PFSK-1 (cell line): ENCODE results near the gene VTI1A.

Experiments
- FOXP2 ChIP-seq: optimal IDR thresholded peaks from 2 replicates; pipeline ENCODE3; 2011; ENCODE audit warnings: borderline replicate concordance, control low read depth, inconsistent platforms; ENCODE audit not compliant: insufficient read depth; ENCODE audit errors: extremely low read length, extremely low read depth
- POLR2AphosphoS5 ChIP-seq: IDR thresholded peaks from 2 replicates; pipeline ENCODE4 v1.6.1; 2012; ENCODE audit warnings: low read depth, mild to moderate bottlenecking, control low read depth, low read length, moderate library complexity
- SIN3A ChIP-seq: IDR thresholded peaks from 2 replicates; pipeline ENCODE4 v1.6.1; 2012; ENCODE audit warnings: mild to moderate bottlenecking, low read length, moderate library complexity, borderline replicate concordance; ENCODE audit not compliant: insufficient read depth
- TAF1 ChIP-seq: IDR thresholded peaks from 2 replicates; pipeline ENCODE4 v1.6.1; 2012; ENCODE audit warnings: low read length, control low read depth, borderline replicate concordance; ENCODE audit not compliant: insufficient read depth
- TF ChIP-seq, protein P1 (sequence below), 2 experiments: IDR thresholded peaks; 2 replicates each; pipeline versions ENCODE4 v1.6.1 to v1.8.0; 2011 to 2012; ENCODE audit warnings: low read depth in 2 of 2, low read length in 2 of 2, control low read depth in 1 of 2, inconsistent platforms in 1 of 2, mild to moderate bottlenecking in 1 of 2, moderate library complexity in 1 of 2; ENCODE audit not compliant: insufficient read depth in 1 of 2

VTI1A gene

DNA sequence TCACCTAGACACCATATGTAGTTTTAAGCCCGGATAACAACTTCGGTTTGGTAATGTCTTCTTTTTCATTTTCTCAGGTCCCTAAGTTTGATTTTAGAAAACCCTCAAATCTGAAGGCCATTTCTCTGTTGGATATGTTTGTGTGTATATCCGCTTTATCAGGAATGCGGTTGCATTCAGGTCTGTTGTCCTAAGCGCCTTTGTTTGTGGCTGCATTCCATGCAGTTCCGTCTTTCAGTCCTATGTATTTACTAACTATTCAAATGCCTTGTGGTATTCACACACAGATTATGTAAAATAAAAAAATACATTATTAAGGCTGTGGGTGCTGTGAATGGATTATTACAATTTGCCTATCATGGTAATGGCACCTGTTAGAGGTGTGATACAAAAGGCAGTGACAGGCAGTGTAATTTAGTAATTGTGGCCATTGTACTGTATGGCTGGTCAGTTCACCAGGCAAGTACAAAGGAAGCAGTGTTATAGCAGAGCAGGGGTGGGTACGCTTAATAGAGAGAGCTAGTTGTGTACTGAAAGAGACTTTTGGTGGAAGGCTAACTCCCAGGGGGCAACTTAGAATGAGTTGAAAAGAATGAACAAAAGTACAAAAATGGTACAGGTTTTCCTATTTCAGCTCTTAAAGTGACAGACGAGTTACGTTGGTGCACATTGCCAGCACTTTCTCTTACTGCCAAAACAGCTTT is 136.4 kb downstream of the VTI1A start:
- no peak for TF ChIP-seq POLR2AphosphoS5
- TF ChIP-seq TAF1: no peak
- no peak for TF ChIP-seq FOXP2
- TF ChIP-seq, protein P1, sequence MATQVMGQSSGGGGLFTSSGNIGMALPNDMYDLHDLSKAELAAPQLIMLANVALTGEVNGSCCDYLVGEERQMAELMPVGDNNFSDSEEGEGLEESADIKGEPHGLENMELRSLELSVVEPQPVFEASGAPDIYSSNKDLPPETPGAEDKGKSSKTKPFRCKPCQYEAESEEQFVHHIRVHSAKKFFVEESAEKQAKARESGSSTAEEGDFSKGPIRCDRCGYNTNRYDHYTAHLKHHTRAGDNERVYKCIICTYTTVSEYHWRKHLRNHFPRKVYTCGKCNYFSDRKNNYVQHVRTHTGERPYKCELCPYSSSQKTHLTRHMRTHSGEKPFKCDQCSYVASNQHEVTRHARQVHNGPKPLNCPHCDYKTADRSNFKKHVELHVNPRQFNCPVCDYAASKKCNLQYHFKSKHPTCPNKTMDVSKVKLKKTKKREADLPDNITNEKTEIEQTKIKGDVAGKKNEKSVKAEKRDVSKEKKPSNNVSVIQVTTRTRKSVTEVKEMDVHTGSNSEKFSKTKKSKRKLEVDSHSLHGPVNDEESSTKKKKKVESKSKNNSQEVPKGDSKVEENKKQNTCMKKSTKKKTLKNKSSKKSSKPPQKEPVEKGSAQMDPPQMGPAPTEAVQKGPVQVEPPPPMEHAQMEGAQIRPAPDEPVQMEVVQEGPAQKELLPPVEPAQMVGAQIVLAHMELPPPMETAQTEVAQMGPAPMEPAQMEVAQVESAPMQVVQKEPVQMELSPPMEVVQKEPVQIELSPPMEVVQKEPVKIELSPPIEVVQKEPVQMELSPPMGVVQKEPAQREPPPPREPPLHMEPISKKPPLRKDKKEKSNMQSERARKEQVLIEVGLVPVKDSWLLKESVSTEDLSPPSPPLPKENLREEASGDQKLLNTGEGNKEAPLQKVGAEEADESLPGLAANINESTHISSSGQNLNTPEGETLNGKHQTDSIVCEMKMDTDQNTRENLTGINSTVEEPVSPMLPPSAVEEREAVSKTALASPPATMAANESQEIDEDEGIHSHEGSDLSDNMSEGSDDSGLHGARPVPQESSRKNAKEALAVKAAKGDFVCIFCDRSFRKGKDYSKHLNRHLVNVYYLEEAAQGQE (IDR thresholded peaks at IDR 0.05; ENCODE audit: insufficient read depth in 1 of 2, low read depth in 2 of 2, low read length in 2 of 2): no peak
- TF ChIP-seq SIN3A: no peak

DNA sequence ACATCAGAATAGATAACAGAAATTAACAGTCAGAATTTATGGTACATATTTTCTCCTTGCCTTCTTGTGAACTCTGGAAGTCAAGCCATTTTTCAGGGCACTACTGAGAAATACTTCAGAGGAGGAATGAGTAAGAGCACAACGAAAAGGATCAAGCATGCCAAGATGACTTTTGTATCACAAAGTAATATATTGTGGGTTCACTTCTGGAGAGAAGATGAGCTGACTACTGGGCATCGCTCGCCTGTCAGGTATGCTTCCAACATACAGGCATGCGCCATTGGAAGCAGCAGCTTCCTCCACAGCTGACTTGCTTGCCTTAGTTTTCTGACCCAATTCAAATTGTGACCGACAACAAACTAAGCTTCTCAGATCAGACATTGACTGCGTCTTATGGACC is 137.3 kb downstream of the VTI1A start:
- TF ChIP-seq FOXP2 (no peak), POLR2AphosphoS5 (no peak), TAF1 (no peak)
- TF ChIP-seq, protein P1 (IDR thresholded peaks at IDR 0.05; ENCODE audit: insufficient read depth in 1 of 2, low read depth in 2 of 2, low read length in 2 of 2): no peak

DNA sequence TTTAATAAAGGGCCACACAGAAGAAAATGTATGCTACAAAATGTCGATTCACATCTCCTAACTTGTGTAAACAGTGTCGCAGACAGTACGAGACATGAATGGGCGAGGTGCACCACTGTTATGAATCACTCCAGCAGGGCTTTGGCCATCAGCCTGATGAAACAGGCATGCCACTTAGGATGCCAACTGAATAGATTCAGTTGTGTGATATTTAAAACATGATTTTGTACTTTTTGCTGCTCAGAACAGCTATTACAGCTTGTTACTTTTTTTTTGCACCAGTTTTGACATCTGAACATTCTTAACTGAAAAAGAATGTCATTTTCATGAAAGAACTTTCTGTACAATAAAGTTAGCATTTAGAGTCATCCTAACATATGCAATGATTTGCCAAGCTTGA is 138.1 kb downstream of the VTI1A start:
- TF ChIP-seq TAF1 (no peak), FOXP2 (no peak), SIN3A (no peak), POLR2AphosphoS5 (no peak)
- TF ChIP-seq, protein P1 (IDR thresholded peaks at IDR 0.05; ENCODE audit: insufficient read depth in 1 of 2, low read depth in 2 of 2, low read length in 2 of 2): no peak

DNA sequence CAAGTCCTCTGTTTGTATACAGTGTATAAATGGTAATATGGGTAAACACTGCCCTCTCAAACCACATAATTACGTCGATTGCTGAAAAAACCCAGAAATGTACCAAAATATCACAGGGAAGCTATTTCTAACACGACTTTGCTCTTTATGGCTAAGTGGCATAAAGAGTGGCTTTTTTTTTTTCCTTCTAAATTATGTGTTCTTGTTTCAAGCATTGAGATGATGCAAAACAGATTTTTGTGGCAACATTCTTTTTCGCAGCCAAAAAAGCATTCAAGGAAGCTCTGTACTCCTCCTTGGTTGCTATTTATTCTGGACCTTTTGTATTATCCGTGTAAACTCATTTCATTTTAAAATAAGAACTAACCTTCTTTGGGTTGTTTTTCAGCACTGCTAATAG is 138.9 kb downstream of the VTI1A start:
- TF ChIP-seq, protein P1 (IDR thresholded peaks at IDR 0.05; ENCODE audit: insufficient read depth in 1 of 2, low read depth in 2 of 2, low read length in 2 of 2): no peak
- no peak for TF ChIP-seq FOXP2
- no peak for TF ChIP-seq POLR2AphosphoS5
- no peak for TF ChIP-seq TAF1

DNA sequence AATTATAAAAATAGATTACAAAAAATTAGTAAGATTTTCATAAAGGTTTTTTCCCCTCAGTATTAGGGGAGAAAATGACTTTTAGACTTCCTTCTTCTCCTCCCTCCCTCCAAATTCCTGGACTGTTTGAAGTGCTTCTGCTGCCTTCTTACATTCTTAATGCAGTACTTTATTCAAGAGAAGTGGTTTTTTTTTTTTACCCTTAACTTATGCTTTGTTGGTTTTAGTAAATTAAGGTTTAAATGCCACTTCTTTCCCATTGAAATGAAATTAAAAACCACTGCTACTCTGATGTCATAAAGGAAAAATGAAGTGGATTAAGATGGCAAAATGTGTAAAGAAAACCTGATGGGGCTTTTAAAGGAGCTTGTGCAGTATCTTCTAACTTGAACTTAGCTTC is 140.7 kb downstream of the VTI1A start:
- no peak for TF ChIP-seq FOXP2
- no peak for TF ChIP-seq TAF1
- TF ChIP-seq POLR2AphosphoS5: no peak
- TF ChIP-seq SIN3A: no peak
- TF ChIP-seq, protein P1 (IDR thresholded peaks at IDR 0.05; ENCODE audit: insufficient read depth in 1 of 2, low read depth in 2 of 2, low read length in 2 of 2): no peak
